Transverse colon (tissue), 4 donors: ENCODE measurements around the gene GABRQ.

Experiments
- CTCF ChIP-seq, 5 experiments: fragments of 200-600 bp in 3 of 5; fragments of 450-650 bp in 2 of 5; sonication (generic) in 3 of 5; IDR thresholded peaks; 1 replicate in 2 of 5; 2 replicates in 3 of 5; pipeline ENCODE4 v1.5.1; 2016 to 2017; ENCODE audit warnings: antibody characterized with exemption in 5 of 5, inconsistent platforms in 3 of 5, mild to moderate bottlenecking in 2 of 5, moderate library complexity in 1 of 5
- EP300 ChIP-seq: sonication (generic); formaldehyde crosslinking; IDR thresholded peaks from one replicate; pipeline ENCODE4 v1.6.1; 2017; ENCODE audit warnings: antibody characterized with exemption, low read depth
- POLR2A ChIP-seq: fragments of 450-650 bp; IDR thresholded peaks from one replicate; pipeline ENCODE4 v1.6.1; 2016; ENCODE audit warnings: antibody characterized with exemption, mild to moderate bottlenecking, moderate library complexity
- POLR2AphosphoS5 ChIP-seq, 3 donors: sonication (generic); formaldehyde crosslinking; IDR thresholded peaks; one replicate each; pipeline ENCODE4 v1.6.1; 2016; ENCODE audit warnings: antibody characterized with exemption in 3 of 3

- TF ChIP-seq CTCF (IDR thresholded peaks at IDR 0.05) (no peak), POLR2A (no peak), POLR2AphosphoS5 (IDR thresholded peaks at IDR 0.05) (no peak), EP300 (no peak)
Observed at GRCh38 chrX:152652467-152652866, 14.8 kb downstream of the GABRQ start.
